K562 (cell line): Measurements from ENCODE around the gene CABLES1. TPM values are rescaled to one million over a fixed set of nuclear protein-coding genes. Genes with fewer than 3 reads are reported as not detected.

Experiments
- ATAC-seq: fragments of 200-7000 bp; cut with Tn5 transposase; 3 replicates; pipeline ENCODE4 v1.9.1; 2020; ENCODE audit warnings: moderate library complexity
- BruUV-seq: library from RNA; stranded (reverse); fragments of 400-500 nt; replicated peaks from 2 replicates; lab custom pipeline; 2021; lab: Mats Ljungman, UMichigan
- CTCF ChIA-PET: fragments of 300-600 bp; formaldehyde crosslinking; extraction: SDS; loops from one replicate; lab custom pipeline; 2021; ENCODE audit warnings: low intra/inter-chr PET ratio; lab: Yijun Ruan, JAX
- POLR2A ChIA-PET: fragments of 300-600, 350-650 bp; sonication (Branson Sonifier 250); formaldehyde crosslinking; extraction: SDS; loops from one replicate; lab custom pipeline; 2021; ENCODE audit warnings: antibody characterized with exemption, inconsistent platforms; lab: Yijun Ruan, JAX
- DNase-seq, 4 experiments: peaks; one replicate each; pipeline versions ENCODE4 v3.0.0 to v3.0.0-alpha.2; 2011 to 2018; ENCODE audit warnings: low spot score in 3 of 4, mixed read lengths in 3 of 4; ENCODE audit errors: extremely low read depth in 1 of 4
- FAIRE-seq: peaks from 2 replicates; lab custom pipeline; 2011; peaks lifted over from hg19 to GRCh38; lab: Jason Lieb, UNC
- H2AFZ ChIP-seq: 2 replicates; pipeline ENCODE4 v1.6.0; 2011; ENCODE audit warnings: low read depth, low read length, control low read depth, inconsistent platforms
- H3K27ac ChIP-seq: fragments of 200-600 bp; 3 replicates; pipeline ENCODE4 v1.8.0; 2011; ENCODE audit warnings: low read depth, mild to moderate bottlenecking, control low read depth, inconsistent platforms, low read length, moderate library complexity, mixed read lengths; ENCODE audit errors: extremely low read depth
- H3K27me3 ChIP-seq, 2 experiments: fragments of 300-600 bp in 1 of 2; 2 replicates in 1 of 2; 3 replicates in 1 of 2; pipeline versions ENCODE4 v1.6.0 to v1.8.0; 2011; ENCODE audit warnings: inconsistent platforms in 2 of 2, low read length in 2 of 2, mild to moderate bottlenecking in 1 of 2, mixed read lengths in 1 of 2, moderate library complexity in 1 of 2; ENCODE audit not compliant: control insufficient read depth in 2 of 2, insufficient read depth in 2 of 2
- H3K36me3 ChIP-seq: fragments of 300-600 bp; 3 replicates; pipeline ENCODE4 v1.8.0; 2011; ENCODE audit warnings: mild to moderate bottlenecking, low read length, inconsistent platforms; ENCODE audit not compliant: control insufficient read depth, insufficient read depth
- H3K4me1 ChIP-seq, 2 experiments: fragments of 200-600 bp in 1 of 2; replicated peaks in 1 of 2; 2 replicates in 1 of 2; 3 replicates in 1 of 2; pipeline versions ENCODE4 v1.5.1 to v1.8.0; 2011; ENCODE audit warnings: inconsistent platforms in 2 of 2, low read length in 2 of 2, mild to moderate bottlenecking in 1 of 2, mixed read lengths in 1 of 2, moderate library complexity in 1 of 2; ENCODE audit not compliant: control insufficient read depth in 2 of 2, insufficient read depth in 2 of 2
- H3K4me2 ChIP-seq: 2 replicates; pipeline ENCODE4 v1.6.1; 2011; ENCODE audit warnings: low read length, control low read depth, inconsistent platforms, mixed read lengths; ENCODE audit not compliant: insufficient read depth
- H3K4me3 ChIP-seq: fragments of 200-600 bp; sonication (generic), shearing (Covaris generic); 2 replicates; pipeline ENCODE4 v1.5.1; 2016; ENCODE audit warnings: control low read depth, inconsistent platforms
- H3K79me2 ChIP-seq: fragments of 200-600 bp; 3 replicates; pipeline ENCODE4 v1.8.0; 2011; ENCODE audit warnings: low read length, inconsistent platforms; ENCODE audit not compliant: control insufficient read depth, insufficient read depth
- H3K9ac ChIP-seq, 2 experiments: 2 replicates each; pipeline versions ENCODE4 v1.6.0 to v1.6.1; 2011; ENCODE audit warnings: low read depth in 2 of 2, low read length in 2 of 2, control low read depth in 1 of 2, inconsistent platforms in 1 of 2, mild to moderate bottlenecking in 1 of 2, mixed read lengths in 1 of 2; ENCODE audit not compliant: insufficient read depth in 1 of 2
- H3K9me1 ChIP-seq: one replicate; pipeline ENCODE4 v1.6.0; 2011; ENCODE audit warnings: inconsistent platforms, mild to moderate bottlenecking, low read length, moderate library complexity; ENCODE audit not compliant: control insufficient read depth, insufficient read depth
- H3K9me3 ChIP-seq: replicated peaks from 2 replicates; pipeline ENCODE4 v1.5.1; 2011; ENCODE audit warnings: low read depth, low read length, inconsistent platforms; ENCODE audit not compliant: control insufficient read depth, insufficient read depth
- H4K20me1 ChIP-seq: replicated peaks from 2 replicates; pipeline ENCODE4 v1.6.1; 2011; ENCODE audit warnings: low read length, inconsistent platforms, mixed read lengths; ENCODE audit not compliant: control insufficient read depth, insufficient read depth
- BRD4 ChIP-seq: fragments of 200-600 bp; sonication (generic); IDR thresholded peaks from 2 replicates; pipeline ENCODE4 v1.6.1; 2017; ENCODE audit warnings: inconsistent platforms
- PCBP2 ChIP-seq: fragments of 200-400 bp; formaldehyde crosslinking; IDR thresholded peaks from 2 replicates; pipeline ENCODE4 v1.6.1; 2018; ENCODE audit warnings: low read length, low read depth, mild to moderate bottlenecking, moderate library complexity; ENCODE audit not compliant: poor library complexity, severe bottlenecking
- RAD21 ChIP-seq, 2 experiments: fragments of 250-450 bp in 1 of 2; fragments of 450-650 bp in 1 of 2; sonication (Bioruptor Pico) in 1 of 2; formaldehyde crosslinking in 1 of 2; IDR thresholded peaks in 1 of 2; conservative IDR thresholded peaks in 1 of 2; 2 replicates each; pipeline versions ENCODE4 v1.4.0 to v1.8.0; 2020 to 2022; ENCODE audit warnings: mild to moderate bottlenecking in 2 of 2, moderate library complexity in 1 of 2
- RUNX1 ChIP-seq: sonication (generic); IDR thresholded peaks from 2 replicates; pipeline ENCODE4 v1.6.1; 2016; ENCODE audit warnings: antibody characterized with exemption, low read depth
- SMARCB1 ChIP-seq: IDR thresholded peaks from 2 replicates; pipeline ENCODE4 v1.6.1; 2011; ENCODE audit warnings: improper control_type of control experiment, low read depth; ENCODE audit not compliant: insufficient read length
- TEAD1 ChIP-seq, 2 experiments: fragments of 450-650 bp in 1 of 2; sonication (generic) in 1 of 2; formaldehyde crosslinking; IDR thresholded peaks; 2 replicates each; pipeline versions ENCODE4 v1.4.0 to v1.8.0; 2020 to 2022; ENCODE audit warnings: mild to moderate bottlenecking in 2 of 2, missing genetic modification reagents in 1 of 2
- ZNF212 ChIP-seq: fragments of 450-650 bp; formaldehyde crosslinking; IDR thresholded peaks from 2 replicates; pipeline ENCODE4 v1.4.0; 2020; ENCODE audit warnings: mild to moderate bottlenecking
- WGBS: fragments of 100-300 bp; shearing (Covaris generic); methylation state at CpG from one replicate; pipeline ENCODE4 v1.1.6; 2016; ENCODE audit warnings: low coverage, mixed read lengths; ENCODE audit not compliant: insufficient coverage; ENCODE audit errors: missing lambda C conversion rate; 5-methylcytosine and 5-hydroxymethylcytosine counted together
- in situ Hi-C: fragments of 300-500 bp; cut with MboI; formaldehyde crosslinking; loops from 4 replicates; pipeline ENCODE4 v1.15.0; 2018; ENCODE audit warnings: inconsistent platforms, mixed read lengths
- intact Hi-C: fragments of 100-400 bp; cut with micrococcal nuclease; formaldehyde crosslinking; loops from 2 replicates; pipeline ENCODE4 v1.14.2; 2022
- polyA plus RNA-seq, 8 experiments: library from polyadenylated mRNA; depleted of rRNA in 4 of 8; stranded (reverse) in 5 of 8; unstranded in 3 of 8; fragments of >200 nt; fragmentation: Nextera tagmentation in 2 of 8; fragmentation: Illumina TruSeq in 1 of 8; extraction: Ambion mirVana in 2 of 8; extraction: Trizol in 1 of 8; gene quantifications; 2 replicates each; pipeline versions ENCODE4 v1.2.1 to v1.2.3, GENCODE V29; 2011 to 2014; ENCODE audit warnings: inconsistent platforms in 1 of 8, missing spikeins in 1 of 8
- total RNA-seq, 7 experiments: library from RNA; depleted of rRNA in 6 of 7; stranded (reverse); fragments of >200 nt in 6 of 7; fragmentation: Illumina TruSeq in 2 of 7; extraction: Trizol in 2 of 7; gene quantifications; 2 replicates each; pipeline versions ENCODE4 v1.2.1 to v1.2.3, GENCODE V29; 2011 to 2021; ENCODE audit warnings: low replicate concordance in 1 of 7

The CABLES1 gene
- total and polyA plus RNA-seq, 9 of the 15 experiments (the other 6 are each of a cell fraction or from before 2014, with no cell fraction given), result 0.04 to 0.10 (median 0.06) TPM; not detected in 3

GRCh38 chr18:23220355-23220754 is 85.1 kb downstream of the CABLES1 start:
- Histone ChIP-seq H3K79me2 (no peaks in the 10 kb centered on the region), H4K20me1 (no peaks in the 10 kb centered on the region), H2AFZ (no peak overlapping the region), H3K4me2 (no peak overlapping the region), H3K9ac (no peak overlapping the region), H3K4me1 (no peaks in the 10 kb centered on the region), H3K27me3 (peaks cover 27 to 70% of the 10 kb centered on the region in 2 experiments), H3K36me3 (no peaks in the 10 kb centered on the region)
- no peak for DNase-seq
- WGBS, result 1% methylated on average over 8 of the region's 8 CpGs
- no peak for ATAC-seq
- TF ChIP-seq RUNX1 (no peak), PCBP2 (no peak), TEAD1 (CRISPR knock-in tag; IDR thresholded peaks at IDR 0.05) (no peak), RAD21 (CRISPR knock-in tag; conservative IDR thresholded peaks at IDR 0.05 in 1 of 2, IDR thresholded peaks at IDR 0.05 in 1 of 2) (no peak), BRD4 (no peak), ZNF212 (CRISPR knock-in tag) (no peak), SMARCB1 (no peak)
- TF ChIP-seq, all 486 proteins: peak for 0
- POLR2A ChIA-PET, result interaction anchor here (1.2 kb wide), 1 partner anchor 9 kb away, joined by 3 read pairs; no protein-coding TSS in a partner anchor
- Histone ChIP-seq H3K4me3 (no peak overlapping the region), H3K9me3 (no peaks in the 10 kb centered on the region), H3K9me1 (no peaks in the 10 kb centered on the region), H3K27ac (no peak overlapping the region)
- CTCF ChIA-PET, result no interaction called here
- in situ Hi-C loops (no loop called here), intact Hi-C loops (no loop called here)
- BruUV-seq, result no TSS peak
- no peak for FAIRE-seq
